Measurements from ENCODE around the gene FNBP1. TPM values are rescaled to one million over a fixed set of nuclear protein-coding genes. Genes with fewer than 3 reads are reported as not detected.

Gene FNBP1
- total RNA-seq, 1 donor = 41.9 TPM

GRCh38 chr9:130058154-130058553, 15.2 kb upstream of the FNBP1 start:
- peak; percentile 17 for DNase-seq (ENCODE audit: low read depth)
- peak; percentile 41 for TF ChIP-seq CTCF (IDR thresholded peaks at IDR 0.05; ENCODE audit: insufficient read depth, low read depth, low read length)
- H3K4me3 ChIP-seq (ENCODE audit: low read depth, low read length) = no peak overlapping the region

- H3K4me3 ChIP-seq (ENCODE audit: low read depth, low read length) = peak overlapping the region; percentile 95
- TF ChIP-seq CTCF (IDR thresholded peaks at IDR 0.05; ENCODE audit: insufficient read depth, low read depth, low read length) = no peak
These were observed 11.8 kb upstream of the FNBP1 start for GRCh38 chr9:130054820-130055219.

GRCh38 chr9:130054325-130054786, 11.4 kb upstream of the FNBP1 start:
- H3K4me3 ChIP-seq (ENCODE audit: low read depth, low read length) = peak overlapping the region; percentile 95
- no peak for TF ChIP-seq CTCF (IDR thresholded peaks at IDR 0.05; ENCODE audit: insufficient read depth, low read depth, low read length)
- peak; percentile 13 for DNase-seq (ENCODE audit: low read depth)

More at GRCh38 chr9:130054820-130055219, 11.8 kb upstream of the FNBP1 start:
- DNase-seq (ENCODE audit: low read depth) = no peak

- no peak for TF ChIP-seq CTCF (IDR thresholded peaks at IDR 0.05; ENCODE audit: insufficient read depth, low read depth, low read length)
- DNase-seq (ENCODE audit: low read depth) = peak; percentile 73
- H3K4me3 ChIP-seq (ENCODE audit: low read depth, low read length) = peak within 1 kb of the TSS; percentile 95
These were observed 10.7 kb upstream of the FNBP1 start, which contains the start of gene GPR107 for GRCh38 chr9:130053504-130054324. GPR107 (plus strand) TSS chr9:130053906; CDS start chr9:130053933, 27 bp downstream.

GRCh38 chr9:130053109-130053503, 10.1 kb upstream of the FNBP1 start:
- no peak for DNase-seq (ENCODE audit: low read depth)
- peak overlapping the region; percentile 95 for H3K4me3 ChIP-seq (ENCODE audit: low read depth, low read length)
- TF ChIP-seq CTCF (IDR thresholded peaks at IDR 0.05; ENCODE audit: insufficient read depth, low read depth, low read length) = no peak

GRCh38 chr9:130051855-130052254, 8.9 kb upstream of the FNBP1 start:
- H3K4me3 ChIP-seq (ENCODE audit: low read depth, low read length) = no peak overlapping the region
- peak; percentile 20 for DNase-seq (ENCODE audit: low read depth)
- TF ChIP-seq CTCF (IDR thresholded peaks at IDR 0.05; ENCODE audit: insufficient read depth, low read depth, low read length) = no peak

All from fibroblast of villous mesenchyme (primary cell).